ENCODE measurements around the gene C2orf15.
A peak's percentile ranks its signal among the peaks of the same experiment; 100 is the strongest.

C2orf15 gene

DNA sequence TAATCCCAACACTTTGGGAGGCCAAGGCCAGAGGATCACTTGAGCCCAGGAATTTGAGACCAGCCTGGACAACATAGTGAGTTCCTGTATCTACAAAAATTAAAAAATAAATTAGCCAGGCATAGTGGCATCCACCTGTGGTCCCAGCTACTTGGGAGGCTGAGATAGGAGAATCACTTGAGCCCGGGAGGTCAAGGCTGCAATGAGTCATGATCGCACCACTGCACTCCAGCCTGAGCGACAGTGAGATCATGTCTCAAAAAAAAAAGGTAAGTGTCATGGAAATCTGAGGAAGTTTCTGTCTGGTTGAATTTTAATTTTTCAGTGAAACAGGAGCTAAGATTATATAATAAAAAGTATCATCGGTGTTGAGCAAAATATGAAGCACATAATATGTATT is 2.5 kb upstream of the C2orf15 start:
- CTCF ChIA-PET = no interaction called here
- no peak for TF ChIP-seq ZNF2 (tag by site-specific recombination; IDR thresholded peaks at IDR 0.05)
- TF ChIP-seq, protein P1, sequence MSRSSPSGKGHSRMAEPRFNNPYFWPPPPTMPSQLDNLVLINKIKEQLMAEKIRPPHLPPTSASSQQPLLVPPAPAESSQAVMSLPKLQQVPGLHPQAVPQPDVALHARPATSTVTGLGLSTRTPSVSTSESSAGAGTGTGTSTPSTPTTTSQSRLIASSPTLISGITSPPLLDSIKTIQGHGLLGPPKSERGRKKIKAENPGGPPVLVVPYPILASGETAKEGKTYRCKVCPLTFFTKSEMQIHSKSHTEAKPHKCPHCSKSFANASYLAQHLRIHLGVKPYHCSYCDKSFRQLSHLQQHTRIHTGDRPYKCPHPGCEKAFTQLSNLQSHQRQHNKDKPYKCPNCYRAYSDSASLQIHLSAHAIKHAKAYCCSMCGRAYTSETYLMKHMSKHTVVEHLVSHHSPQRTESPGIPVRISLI (tag by site-specific recombination; IDR thresholded peaks at IDR 0.05) = 0 out of 2 replicates have a peak, but pooled peaks have one; percentile 22
- TF ChIP-seq SCRT2 (tag by site-specific recombination; IDR thresholded peaks at IDR 0.05) = peak; percentile 45; the same call in 1 of the 2 replicates
- peak; percentile 23; the same call in 1 of the 2 replicates for TF ChIP-seq GLIS1 (tag by site-specific recombination; IDR thresholded peaks at IDR 0.05)

DNA sequence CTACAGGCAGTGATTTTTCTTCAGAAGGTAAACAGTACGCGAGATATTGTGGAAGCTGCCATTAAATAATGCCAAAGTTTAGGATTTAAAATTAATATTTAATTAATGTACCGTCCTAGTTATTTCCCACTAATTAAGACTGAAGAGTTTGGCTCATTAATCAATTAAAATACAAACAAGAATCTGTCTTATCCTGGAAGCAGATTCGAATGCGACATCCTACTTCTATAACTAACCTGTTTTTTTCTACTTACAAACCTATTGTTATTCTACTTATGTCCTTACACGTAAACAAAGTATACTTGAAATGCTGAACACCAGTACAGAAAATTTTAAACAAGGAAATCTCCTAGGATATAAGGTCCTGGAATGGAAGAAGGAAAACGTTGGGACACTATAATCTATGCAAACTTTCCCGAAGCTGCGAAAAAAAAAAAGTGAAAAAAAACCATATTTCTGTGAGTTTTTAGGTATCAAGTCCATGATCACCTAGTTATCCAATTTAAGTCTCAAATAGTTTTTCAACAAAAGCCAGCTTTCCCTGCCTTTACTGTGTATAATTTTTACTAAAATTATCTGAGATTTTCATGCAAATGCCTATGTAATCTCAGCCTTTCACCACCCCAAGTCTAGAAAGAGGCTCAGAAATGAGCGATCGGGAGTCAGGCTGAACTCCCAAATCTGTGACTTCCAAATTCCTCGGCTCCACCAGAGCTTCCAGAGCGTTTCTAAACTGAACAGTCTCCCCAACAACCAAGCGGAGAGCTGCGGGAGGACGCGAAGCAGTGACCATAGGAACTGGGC is 1.2 kb upstream of the C2orf15 start:
- TF ChIP-seq, protein P1 (tag by site-specific recombination; IDR thresholded peaks at IDR 0.05) = peak; percentile 74
- TF ChIP-seq ZNF654 (tag by site-specific recombination; IDR thresholded peaks at IDR 0.05; ENCODE audit: low read depth) (no peak), ZNF521 (tag by site-specific recombination; IDR thresholded peaks at IDR 0.05) (no peak)
- Histone ChIP-seq H3K4me1 (ENCODE audit: control insufficient read depth, insufficient read depth, low read length) (peaks cover 2% of the 10 kb centered on the region; the same call in 1 of the 2 replicates), H3K4me3 (ENCODE audit: low read depth, low read length) (peak overlapping the region; percentile 81), H3K9me3 (ENCODE audit: control insufficient read depth, insufficient read depth, low read depth, low read length) (no peaks in the 10 kb centered on the region; the same call in 1 of the 2 replicates), H3K36me3 (ENCODE audit: control insufficient read depth in 2 of 2, insufficient read depth in 1 of 2, low read length in 2 of 2) (no peaks in the 10 kb centered on the region; a peak in 1 of 3 replicates), H3K27ac (ENCODE audit: extremely low read depth, low read depth, low read length) (peak overlapping the region; percentile 74; the same call in 1 of the 2 replicates)
- POLR2A ChIA-PET = interaction anchor here (0.6 to 2.8 kb wide), 14 partner anchors 9 to 230 kb away, joined by 3 to 58 read pairs (median 4); partner anchors contain the start of genes CRACDL, EIF5B, LIPT1 and MITD1
- CTCF ChIA-PET = interaction anchor here (0.6 to 1.0 kb wide), 2 partner anchors 10 to 53 kb away, joined by 3 to 7 read pairs; no protein-coding TSS in a partner anchor

More for the DNA sequence above, 2.5 kb upstream of the C2orf15 start:
- Histone ChIP-seq H3K36me3 (ENCODE audit: control insufficient read depth in 2 of 2, insufficient read depth in 1 of 2, low read length in 2 of 2) (no peaks in the 10 kb centered on the region; a peak in 1 of 3 replicates), H3K4me1 (ENCODE audit: control insufficient read depth, insufficient read depth, low read length) (peaks cover 2% of the 10 kb centered on the region; the same call in 1 of the 2 replicates), H3K4me3 (ENCODE audit: low read depth, low read length) (no peak overlapping the region), H3K9me3 (ENCODE audit: control insufficient read depth, insufficient read depth, low read depth, low read length) (no peaks in the 10 kb centered on the region; the same call in 1 of the 2 replicates), H3K27ac (ENCODE audit: extremely low read depth, low read depth, low read length) (no peak overlapping the region)
- POLR2A ChIA-PET = interaction anchor here (0.6 kb wide), 2 partner anchors 19 to 139 kb away, joined by 3 read pairs; no protein-coding TSS in a partner anchor

DNA sequence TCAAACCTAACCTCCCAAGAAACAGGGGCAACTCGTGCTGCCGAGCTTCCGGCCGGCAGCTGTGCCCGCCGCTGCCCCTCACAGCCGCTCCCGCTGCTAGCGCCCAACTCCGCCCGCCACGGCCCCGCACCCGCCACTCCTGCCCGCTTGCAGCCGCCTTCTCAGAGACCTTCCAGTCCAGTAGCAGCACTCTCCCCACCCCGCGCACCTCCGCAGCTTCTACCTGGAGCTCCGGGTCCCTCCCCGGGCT is 722 bp upstream of the C2orf15 start:
- peak overlapping the region; percentile 74; the same call in 1 of the 2 replicates for H3K27ac ChIP-seq (ENCODE audit: extremely low read depth, low read depth, low read length)
- peak overlapping the region; percentile 81 for H3K4me3 ChIP-seq (ENCODE audit: low read depth, low read length)
- ChIA-PET POLR2A (interaction anchor here (0.6 to 2.8 kb wide), 17 partner anchors 9 to 376 kb away, joined by 3 to 58 read pairs (median 5); partner anchors contain the start of genes CRACDL, EIF5B, LIPT1 and MITD1), CTCF (interaction anchor here (0.6 to 1.0 kb wide), 2 partner anchors 11 to 52 kb away, joined by 3 to 7 read pairs; no protein-coding TSS in a partner anchor)
- no peaks in the 10 kb centered on the region; the same call in 1 of the 2 replicates for H3K9me3 ChIP-seq (ENCODE audit: control insufficient read depth, insufficient read depth, low read depth, low read length)
- peaks cover 2% of the 10 kb centered on the region; the same call in 1 of the 2 replicates for H3K4me1 ChIP-seq (ENCODE audit: control insufficient read depth, insufficient read depth, low read length)
- no peaks in the 10 kb centered on the region; a peak in 1 of 3 replicates for H3K36me3 ChIP-seq (ENCODE audit: control insufficient read depth in 2 of 2, insufficient read depth in 1 of 2, low read length in 2 of 2)
- peak; percentile 65 for TF ChIP-seq ZIC2 (tag by site-specific recombination; IDR thresholded peaks at IDR 0.05)
- 0 out of 2 replicates have a peak, but pooled peaks have one; percentile 36 for TF ChIP-seq ZNF391 (tag by site-specific recombination; IDR thresholded peaks at IDR 0.05; ENCODE audit: borderline replicate concordance, low read depth)
- 0 out of 2 replicates have a peak, but pooled peaks have one; percentile 21 for TF ChIP-seq ZNF629 (tag by site-specific recombination; IDR thresholded peaks at IDR 0.05)
- TF ChIP-seq, protein P2, sequence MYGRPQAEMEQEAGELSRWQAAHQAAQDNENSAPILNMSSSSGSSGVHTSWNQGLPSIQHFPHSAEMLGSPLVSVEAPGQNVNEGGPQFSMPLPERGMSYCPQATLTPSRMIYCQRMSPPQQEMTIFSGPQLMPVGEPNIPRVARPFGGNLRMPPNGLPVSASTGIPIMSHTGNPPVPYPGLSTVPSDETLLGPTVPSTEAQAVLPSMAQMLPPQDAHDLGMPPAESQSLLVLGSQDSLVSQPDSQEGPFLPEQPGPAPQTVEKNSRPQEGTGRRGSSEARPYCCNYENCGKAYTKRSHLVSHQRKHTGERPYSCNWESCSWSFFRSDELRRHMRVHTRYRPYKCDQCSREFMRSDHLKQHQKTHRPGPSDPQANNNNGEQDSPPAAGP (tag by site-specific recombination; IDR thresholded peaks at IDR 0.05) = peak; percentile 68; the same call in 1 of the 2 replicates
- TF ChIP-seq ZNF16 (tag by site-specific recombination; IDR thresholded peaks at IDR 0.05; ENCODE audit: low read depth) = no peak
- peak; percentile 88; the same call in 1 of the 2 replicates for TF ChIP-seq ZNF341 (tag by site-specific recombination; IDR thresholded peaks at IDR 0.05; ENCODE audit: low read depth)
- TF ChIP-seq ZNF600 (tag by site-specific recombination; IDR thresholded peaks at IDR 0.05) = peak; percentile 67; the same call in 1 of the 2 replicates
- TF ChIP-seq, protein P3, sequence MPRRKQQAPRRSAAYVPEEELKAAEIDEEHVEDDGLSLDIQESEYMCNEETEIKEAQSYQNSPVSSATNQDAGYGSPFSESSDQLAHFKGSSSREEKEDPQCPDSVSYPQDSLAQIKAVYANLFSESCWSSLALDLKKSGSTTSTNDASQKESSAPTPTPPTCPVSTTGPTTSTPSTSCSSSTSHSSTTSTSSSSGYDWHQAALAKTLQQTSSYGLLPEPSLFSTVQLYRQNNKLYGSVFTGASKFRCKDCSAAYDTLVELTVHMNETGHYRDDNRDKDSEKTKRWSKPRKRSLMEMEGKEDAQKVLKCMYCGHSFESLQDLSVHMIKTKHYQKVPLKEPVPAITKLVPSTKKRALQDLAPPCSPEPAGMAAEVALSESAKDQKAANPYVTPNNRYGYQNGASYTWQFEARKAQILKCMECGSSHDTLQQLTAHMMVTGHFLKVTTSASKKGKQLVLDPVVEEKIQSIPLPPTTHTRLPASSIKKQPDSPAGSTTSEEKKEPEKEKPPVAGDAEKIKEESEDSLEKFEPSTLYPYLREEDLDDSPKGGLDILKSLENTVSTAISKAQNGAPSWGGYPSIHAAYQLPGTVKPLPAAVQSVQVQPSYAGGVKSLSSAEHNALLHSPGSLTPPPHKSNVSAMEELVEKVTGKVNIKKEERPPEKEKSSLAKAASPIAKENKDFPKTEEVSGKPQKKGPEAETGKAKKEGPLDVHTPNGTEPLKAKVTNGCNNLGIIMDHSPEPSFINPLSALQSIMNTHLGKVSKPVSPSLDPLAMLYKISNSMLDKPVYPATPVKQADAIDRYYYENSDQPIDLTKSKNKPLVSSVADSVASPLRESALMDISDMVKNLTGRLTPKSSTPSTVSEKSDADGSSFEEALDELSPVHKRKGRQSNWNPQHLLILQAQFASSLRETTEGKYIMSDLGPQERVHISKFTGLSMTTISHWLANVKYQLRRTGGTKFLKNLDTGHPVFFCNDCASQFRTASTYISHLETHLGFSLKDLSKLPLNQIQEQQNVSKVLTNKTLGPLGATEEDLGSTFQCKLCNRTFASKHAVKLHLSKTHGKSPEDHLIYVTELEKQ (tag by site-specific recombination; IDR thresholded peaks at IDR 0.05; ENCODE audit: borderline replicate concordance) = no peak
- TF ChIP-seq, protein P4, sequence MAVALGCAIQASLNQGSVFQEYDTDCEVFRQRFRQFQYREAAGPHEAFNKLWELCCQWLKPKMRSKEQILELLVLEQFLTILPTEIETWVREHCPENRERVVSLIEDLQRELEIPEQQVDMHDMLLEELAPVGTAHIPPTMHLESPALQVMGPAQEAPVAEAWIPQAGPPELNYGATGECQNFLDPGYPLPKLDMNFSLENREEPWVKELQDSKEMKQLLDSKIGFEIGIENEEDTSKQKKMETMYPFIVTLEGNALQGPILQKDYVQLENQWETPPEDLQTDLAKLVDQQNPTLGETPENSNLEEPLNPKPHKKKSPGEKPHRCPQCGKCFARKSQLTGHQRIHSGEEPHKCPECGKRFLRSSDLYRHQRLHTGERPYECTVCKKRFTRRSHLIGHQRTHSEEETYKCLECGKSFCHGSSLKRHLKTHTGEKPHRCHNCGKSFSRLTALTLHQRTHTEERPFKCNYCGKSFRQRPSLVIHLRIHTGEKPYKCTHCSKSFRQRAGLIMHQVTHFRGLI (tag by site-specific recombination; IDR thresholded peaks at IDR 0.05) = peak; percentile 67
- TF ChIP-seq ZNF658 (tag by site-specific recombination; IDR thresholded peaks at IDR 0.05) = no peak
- TF ChIP-seq, protein P5, sequence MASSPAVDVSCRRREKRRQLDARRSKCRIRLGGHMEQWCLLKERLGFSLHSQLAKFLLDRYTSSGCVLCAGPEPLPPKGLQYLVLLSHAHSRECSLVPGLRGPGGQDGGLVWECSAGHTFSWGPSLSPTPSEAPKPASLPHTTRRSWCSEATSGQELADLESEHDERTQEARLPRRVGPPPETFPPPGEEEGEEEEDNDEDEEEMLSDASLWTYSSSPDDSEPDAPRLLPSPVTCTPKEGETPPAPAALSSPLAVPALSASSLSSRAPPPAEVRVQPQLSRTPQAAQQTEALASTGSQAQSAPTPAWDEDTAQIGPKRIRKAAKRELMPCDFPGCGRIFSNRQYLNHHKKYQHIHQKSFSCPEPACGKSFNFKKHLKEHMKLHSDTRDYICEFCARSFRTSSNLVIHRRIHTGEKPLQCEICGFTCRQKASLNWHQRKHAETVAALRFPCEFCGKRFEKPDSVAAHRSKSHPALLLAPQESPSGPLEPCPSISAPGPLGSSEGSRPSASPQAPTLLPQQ (tag by site-specific recombination; IDR thresholded peaks at IDR 0.05) = peak; percentile 68
- peak; percentile 76 for TF ChIP-seq ZNF501 (tag by site-specific recombination; IDR thresholded peaks at IDR 0.05)
